Right lobe of liver (tissue), 6 donors: Measurements from ENCODE around the gene DDX3X. TPM values are rescaled to one million over a fixed set of nuclear protein-coding genes. Genes with fewer than 3 reads are reported as not detected.

Experiments used
- ATAC-seq, 4 donors: fragments of 200-7000 bp; cut with Tn5 transposase; one replicate each; pipeline ENCODE4 v1.9.1; 2020; ENCODE audit warnings: mild to moderate bottlenecking in 4 of 4, moderate library complexity in 4 of 4
- DNase-seq, 3 donors: peaks; one replicate each; pipeline ENCODE4 v3.0.0-alpha.2; 2020
- H3K27ac ChIP-seq, 3 donors: fragments of 200-600 bp; one replicate each; pipeline ENCODE4 v1.8.0; 2022
- H3K27me3 ChIP-seq, 2 donors: fragments of 200-600 bp; one replicate each; pipeline ENCODE4 v1.8.0; 2022
- H3K36me3 ChIP-seq, 4 donors: fragments of 200-600 bp; sonication (generic) in 1 of 4; one replicate each; pipeline versions ENCODE4 v1.5.1 to v1.8.0; 2017 to 2022; ENCODE audit warnings: control low read depth in 1 of 4
- H3K4me1 ChIP-seq, 4 donors: fragments of 200-600 bp; sonication (generic) in 1 of 4; one replicate each; pipeline versions ENCODE4 v1.5.1 to v1.8.0; 2017 to 2022; ENCODE audit warnings: control low read depth in 1 of 4
- H3K4me3 ChIP-seq, 3 donors: fragments of 200-600 bp; one replicate each; pipeline ENCODE4 v1.8.0; 2022
- H3K9me3 ChIP-seq, 4 donors: fragments of 200-600 bp; sonication (generic) in 1 of 4; one replicate each; pipeline versions ENCODE4 v1.5.1 to v1.8.0; 2017 to 2022; ENCODE audit warnings: control low read depth in 1 of 4
- POLR2A ChIP-seq: fragments of 450-650 bp; IDR thresholded peaks from one replicate; pipeline ENCODE4 v1.6.1; 2017; ENCODE audit warnings: antibody characterized with exemption, mild to moderate bottlenecking
- WGBS: methylation state at CpG from one replicate; pipeline ENCODE4 v1.1.6; 2018; ENCODE audit warnings: low coverage, low lambda C conversion rate; ENCODE audit not compliant: insufficient coverage; ENCODE audit errors: missing lambda C conversion rate; 5-methylcytosine and 5-hydroxymethylcytosine counted together
- intact Hi-C, 2 donors: fragments of 100-400 bp; cut with DNase I; formaldehyde crosslinking; loops; one replicate each; pipeline versions ENCODE4 v1.11.2 to v1.14.1; 2022
- total RNA-seq, 6 experiments: library from RNA; depleted of rRNA in 2 of 6; stranded (reverse); fragments of >200 nt in 2 of 6; fragmentation: NEBNext Ultra II Directional in 3 of 6; extraction: Animal tissue kit (Norgen Biotek cat#: 25700) in 3 of 6; gene quantifications; one replicate each; pipeline versions ENCODE4 v1.1.0 to v1.2.4, GENCODE V29; 2016 to 2023
- TF ChIP-seq, protein P1 (sequence below), 4 donors: fragments of 200-600 bp in 3 of 4; fragments of 450-650 bp in 1 of 4; IDR thresholded peaks; one replicate each; pipeline versions ENCODE4 v1.5.1 to v1.8.0; 2016 to 2022; ENCODE audit warnings: antibody characterized with exemption in 4 of 4, mild to moderate bottlenecking in 2 of 4
- donor health status: DM: no; HTN: yes; CAD: no.
- donor health status: DM: no; HTN: no; CAD: no.
- donor health status: DM: no; HTN: no; CAD: no.
- donor health status: DM: no; HTN: yes; CAD: no.
- donor health status: DM: no; HTN: yes; CAD: no.

DDX3X gene
- total RNA-seq, 6 experiments from 2014 or later, result 85.1 to 210 (median 138) TPM

DNA sequence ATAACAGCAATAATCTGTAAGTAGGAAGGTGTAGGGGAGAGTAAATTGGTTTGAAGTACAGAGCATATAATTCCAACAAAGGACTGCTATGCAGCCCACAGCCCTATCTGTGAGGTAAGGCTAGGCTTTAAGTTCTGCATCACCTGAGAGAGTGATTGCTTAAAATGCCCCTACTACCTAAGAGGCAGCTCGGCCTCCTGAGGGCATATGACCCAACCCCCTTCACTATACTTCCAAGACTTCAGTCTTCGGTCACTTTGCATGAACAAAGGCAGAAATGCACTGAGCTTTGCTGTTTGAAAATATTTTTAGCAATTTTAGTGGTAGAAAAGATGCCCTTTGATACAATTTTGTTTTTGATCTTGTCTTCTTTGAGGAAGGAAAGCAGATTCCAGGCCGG is 4.9 kb upstream of the DDX3X start:
- Histone ChIP-seq H3K27me3 (no peaks in the 10 kb centered on the region), H3K27ac (no peak overlapping the region), H3K4me3 (no peak overlapping the region), H3K9me3 (no peaks in the 10 kb centered on the region), H3K4me1 (peaks cover 0 to 17% (median 0%) of the 10 kb centered on the region in 4 donors), H3K36me3 (no peaks in the 10 kb centered on the region)
- WGBS, result 95% methylated on average over 3 of the region's 3 CpGs
- no peak for ATAC-seq
- DNase-seq, result no peak
- TF ChIP-seq POLR2A, result no peak
- TF ChIP-seq, protein P1, sequence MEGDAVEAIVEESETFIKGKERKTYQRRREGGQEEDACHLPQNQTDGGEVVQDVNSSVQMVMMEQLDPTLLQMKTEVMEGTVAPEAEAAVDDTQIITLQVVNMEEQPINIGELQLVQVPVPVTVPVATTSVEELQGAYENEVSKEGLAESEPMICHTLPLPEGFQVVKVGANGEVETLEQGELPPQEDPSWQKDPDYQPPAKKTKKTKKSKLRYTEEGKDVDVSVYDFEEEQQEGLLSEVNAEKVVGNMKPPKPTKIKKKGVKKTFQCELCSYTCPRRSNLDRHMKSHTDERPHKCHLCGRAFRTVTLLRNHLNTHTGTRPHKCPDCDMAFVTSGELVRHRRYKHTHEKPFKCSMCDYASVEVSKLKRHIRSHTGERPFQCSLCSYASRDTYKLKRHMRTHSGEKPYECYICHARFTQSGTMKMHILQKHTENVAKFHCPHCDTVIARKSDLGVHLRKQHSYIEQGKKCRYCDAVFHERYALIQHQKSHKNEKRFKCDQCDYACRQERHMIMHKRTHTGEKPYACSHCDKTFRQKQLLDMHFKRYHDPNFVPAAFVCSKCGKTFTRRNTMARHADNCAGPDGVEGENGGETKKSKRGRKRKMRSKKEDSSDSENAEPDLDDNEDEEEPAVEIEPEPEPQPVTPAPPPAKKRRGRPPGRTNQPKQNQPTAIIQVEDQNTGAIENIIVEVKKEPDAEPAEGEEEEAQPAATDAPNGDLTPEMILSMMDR (IDR thresholded peaks at IDR 0.05), result no peak
- intact Hi-C loops, result no loop called here

DNA sequence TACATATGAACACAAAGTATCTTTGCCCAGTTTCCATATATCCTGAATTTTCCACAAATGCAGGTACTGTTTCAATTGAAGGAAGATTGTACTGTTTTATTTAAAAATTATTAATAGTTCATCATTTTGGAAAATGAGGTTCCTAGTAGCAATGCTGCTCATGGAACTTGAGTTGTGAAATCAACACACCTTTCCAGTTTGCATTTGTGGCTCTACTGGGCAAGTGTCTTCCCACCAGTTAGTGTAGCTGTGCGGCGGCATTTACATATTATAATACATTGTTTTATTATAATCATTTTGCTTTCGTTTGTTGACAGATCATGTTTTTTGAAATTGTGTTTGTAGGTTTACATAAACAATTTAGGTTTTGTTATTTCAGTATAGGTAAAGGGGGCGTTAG is 2.0 kb upstream of the DDX3X start:
- H3K27me3 ChIP-seq, result no peaks in the 10 kb centered on the region
- intact Hi-C loops, result no loop called here
- no peaks in the 10 kb centered on the region for H3K9me3 ChIP-seq
- DNase-seq, result no peak
- ATAC-seq, result no peak
- peaks cover 0 to 31% (median under 1%) of the 10 kb centered on the region in 4 donors for H3K4me1 ChIP-seq
- 40% methylated on average over 4 of the region's 4 CpGs for WGBS
- peak overlapping the region; percentile 99 to 100 (median 100) for H3K27ac ChIP-seq
- no peaks in the 10 kb centered on the region for H3K36me3 ChIP-seq
- H3K4me3 ChIP-seq, result peak overlapping the region; percentile 32 to 95 (median 86)
- TF ChIP-seq, protein P1 (IDR thresholded peaks at IDR 0.05), result no peak
- TF ChIP-seq POLR2A, result no peak

DNA sequence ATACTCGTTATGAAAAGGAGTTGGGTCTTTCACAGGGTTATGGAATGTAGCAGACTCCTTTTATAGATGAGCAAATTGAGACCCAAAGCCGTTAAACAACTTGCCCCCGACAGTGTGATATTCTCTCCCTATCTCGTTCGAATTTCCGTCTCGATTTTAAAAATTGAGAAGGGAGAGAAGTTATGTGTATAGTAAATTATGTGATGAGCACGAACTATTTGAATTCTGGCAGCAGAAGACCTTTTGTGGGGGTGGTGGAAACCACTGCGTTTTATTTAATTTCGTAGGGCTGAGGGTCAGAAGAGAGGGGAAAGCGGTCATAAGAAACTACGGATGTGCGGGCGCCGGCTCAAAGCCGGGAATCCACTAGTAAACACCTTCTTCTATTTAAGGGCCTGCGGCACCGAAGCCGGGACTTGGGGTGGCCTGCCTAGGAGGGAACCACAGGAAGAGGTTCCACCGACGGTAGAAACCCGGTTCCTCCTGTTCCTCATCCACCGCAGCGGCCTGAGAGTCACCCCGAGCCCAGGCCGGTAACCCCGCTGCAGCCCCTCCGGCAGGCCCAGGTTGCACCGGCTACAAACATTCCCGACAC is 1.5 kb upstream of the DDX3X start:
- Histone ChIP-seq H3K27me3 (no peaks in the 10 kb centered on the region), H3K9me3 (no peaks in the 10 kb centered on the region), H3K27ac (peak overlapping the region; percentile 99 to 100 (median 100)), H3K4me1 (peaks cover 0 to 36% (median 3%) of the 10 kb centered on the region in 4 donors), H3K36me3 (no peaks in the 10 kb centered on the region), H3K4me3 (peak overlapping the region; percentile 86 to 95 (median 93))
- intact Hi-C loops, result no loop called here
- WGBS, result 16% methylated on average over 16 of the region's 30 CpGs
- ATAC-seq, result peak in 3 of 4 donors; percentile 0 to 1 (median 1)
- DNase-seq, result peak in 2 of 3 donors; percentile 49 to 74
- no peak for TF ChIP-seq POLR2A
- TF ChIP-seq, protein P1 (IDR thresholded peaks at IDR 0.05), result no peak

DNA sequence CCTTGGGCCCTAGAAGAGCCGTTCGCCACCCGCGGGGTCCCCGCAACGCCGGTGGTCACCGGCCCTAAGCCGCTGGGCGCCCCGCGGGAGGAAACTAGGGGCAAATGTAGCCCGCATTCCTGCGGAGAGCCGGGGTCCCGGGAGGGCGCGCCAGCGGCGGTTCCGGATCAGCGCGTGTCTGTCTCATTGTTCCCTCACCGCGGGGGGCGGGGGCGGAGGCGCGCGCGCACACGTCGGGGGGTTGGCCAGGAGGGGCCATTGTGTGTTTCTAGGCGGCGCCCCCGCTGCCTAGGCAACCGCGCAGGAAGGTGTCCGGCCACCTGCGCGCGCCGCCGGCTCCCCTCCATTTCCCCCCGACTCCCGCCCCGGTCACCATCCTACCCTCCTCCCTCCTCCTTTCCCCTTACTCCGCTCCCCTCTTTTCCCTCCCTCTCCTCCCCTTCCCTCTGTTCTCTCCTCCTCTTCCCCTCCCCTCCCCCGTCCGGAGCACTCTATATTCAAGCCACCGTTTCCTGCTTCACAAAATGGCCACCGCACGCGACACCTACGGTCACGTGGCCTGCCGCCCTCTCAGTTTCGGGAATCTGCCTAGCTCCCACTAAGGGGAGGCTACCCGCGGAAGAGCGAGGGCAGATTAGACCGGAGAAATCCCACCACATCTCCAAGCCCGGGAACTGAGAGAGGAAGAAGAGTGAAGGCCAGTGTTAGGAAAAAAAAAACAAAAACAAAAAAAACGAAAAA is 789 bp upstream of the DDX3X start:
- TF ChIP-seq, protein P1 (IDR thresholded peaks at IDR 0.05), result no peak
- peak; percentile 71 for TF ChIP-seq POLR2A
- WGBS, result 2% methylated on average over 18 of the region's 64 CpGs

More for the DNA sequence above, 789 bp upstream of the DDX3X start:
- peak; percentile 86 to 92 (median 92) for DNase-seq
- peak; percentile 54 to 68 (median 62) for ATAC-seq
- Histone ChIP-seq H3K4me1 (peaks cover 0 to 42% (median 6%) of the 10 kb centered on the region in 4 donors), H3K9me3 (no peaks in the 10 kb centered on the region), H3K4me3 (peak overlapping the region; percentile 86 to 95 (median 93)), H3K36me3 (peaks cover 0 to 3% (median 2%) of the 10 kb centered on the region in 4 donors), H3K27me3 (no peaks in the 10 kb centered on the region), H3K27ac (peak overlapping the region; percentile 99 to 100 (median 100))
- intact Hi-C loops, result no loop called here
